IPS-11a (cell line): Measurements from ENCODE around the gene ERAL1.
"Not testable (repeated sequence)": the region's sequence is repeated elsewhere in the genome, so short reads cannot be mapped to it uniquely, and the experiment has no call there.

ENCODE experiments used
- H3K4me3 ChIP-seq: one replicate; pipeline ENCODE4 v1.5.1; 2013; ENCODE audit warnings: low read depth, low read length, control low read depth

Gene ERAL1

DNA sequence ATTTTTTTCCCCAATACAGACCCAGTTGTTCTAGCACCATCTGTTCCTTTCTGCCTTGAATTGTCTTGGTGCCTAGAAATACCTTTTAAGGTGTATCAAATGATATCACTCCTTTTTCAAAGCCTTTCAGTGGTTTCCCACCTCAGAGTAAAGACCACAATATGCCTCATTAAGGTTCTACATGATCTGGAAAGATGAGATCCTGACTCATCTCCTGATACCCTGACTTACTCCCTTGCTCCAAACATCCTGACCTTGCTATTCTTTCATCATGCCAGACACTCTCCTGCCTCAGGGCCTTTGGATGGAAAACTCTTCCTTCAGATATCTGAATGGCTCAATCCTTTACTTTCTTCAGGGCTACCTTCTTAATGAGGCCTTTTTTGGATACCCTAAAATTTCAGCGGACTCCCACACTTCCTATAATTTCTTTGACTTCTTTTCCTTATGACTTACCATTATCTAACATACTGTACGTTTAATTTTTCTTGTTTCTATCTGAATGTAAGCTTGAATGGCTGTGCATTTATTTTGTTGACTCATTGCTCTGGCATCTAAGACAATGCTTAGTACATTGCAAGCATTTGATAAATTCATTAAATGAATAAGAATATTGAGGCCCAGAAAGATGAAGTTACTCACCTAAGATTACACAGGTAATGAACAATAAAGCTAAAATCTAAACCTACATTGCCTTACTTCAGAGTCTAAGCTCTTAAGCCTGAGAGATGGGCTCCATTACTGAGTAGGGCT is 23.5 kb downstream of the ERAL1 start:
- H3K4me3 ChIP-seq = no peak overlapping the region

DNA sequence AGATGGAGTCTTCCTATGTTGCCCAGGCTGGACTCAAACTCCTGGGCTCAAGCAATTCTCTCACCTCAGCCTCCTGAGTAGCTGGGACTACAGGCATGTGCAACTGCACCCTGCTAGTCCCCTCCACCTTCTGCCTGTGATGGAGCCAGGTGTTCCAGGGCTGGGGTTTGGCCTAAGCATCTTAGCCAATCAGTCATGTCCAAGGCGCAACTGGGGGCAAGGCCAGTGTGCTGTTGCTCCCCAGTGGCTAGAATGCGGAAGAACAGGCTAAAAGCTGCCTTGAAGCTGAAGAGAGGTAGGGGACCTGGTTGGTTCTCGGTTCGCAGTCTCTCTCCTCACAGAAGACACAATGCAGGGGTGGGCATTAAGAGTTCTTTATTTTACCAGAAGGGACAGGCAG is 24.2 kb downstream of the ERAL1 start:
- no peak overlapping the region for H3K4me3 ChIP-seq

DNA sequence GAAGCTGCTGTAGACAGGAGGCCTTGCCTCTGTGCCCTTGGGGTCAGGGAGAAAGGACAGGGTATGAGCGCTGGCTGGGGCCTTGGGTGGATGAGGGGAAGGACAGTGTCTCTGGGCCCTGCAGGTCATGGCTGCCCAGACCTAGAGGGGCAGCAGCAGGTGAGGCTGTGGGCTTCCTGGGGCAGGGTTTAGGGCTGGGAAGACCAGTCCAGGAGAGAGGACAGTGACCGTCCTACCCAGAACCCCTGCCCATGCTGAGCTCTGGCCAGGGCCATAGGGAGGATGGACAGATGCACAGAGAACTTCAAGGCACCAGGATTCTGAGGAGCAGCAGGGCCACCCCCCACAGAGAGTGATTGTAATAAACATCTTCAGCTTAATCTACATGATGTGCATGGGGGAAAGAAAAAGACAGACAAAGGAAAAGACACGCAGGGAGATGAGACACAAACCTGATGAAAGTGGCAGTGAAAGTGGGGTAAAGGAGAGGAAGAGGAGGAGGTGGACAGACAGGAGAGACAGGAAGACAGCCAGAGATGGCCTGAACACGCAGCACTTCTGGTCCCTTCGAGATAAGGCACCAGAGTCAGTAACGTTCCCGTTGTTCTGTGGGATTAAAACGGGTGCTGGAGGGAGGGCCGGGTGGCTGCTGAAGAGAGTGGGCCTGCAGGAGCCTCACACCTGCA is 25.2 kb downstream of the ERAL1 start:
- H3K4me3 ChIP-seq = no peak overlapping the region

DNA sequence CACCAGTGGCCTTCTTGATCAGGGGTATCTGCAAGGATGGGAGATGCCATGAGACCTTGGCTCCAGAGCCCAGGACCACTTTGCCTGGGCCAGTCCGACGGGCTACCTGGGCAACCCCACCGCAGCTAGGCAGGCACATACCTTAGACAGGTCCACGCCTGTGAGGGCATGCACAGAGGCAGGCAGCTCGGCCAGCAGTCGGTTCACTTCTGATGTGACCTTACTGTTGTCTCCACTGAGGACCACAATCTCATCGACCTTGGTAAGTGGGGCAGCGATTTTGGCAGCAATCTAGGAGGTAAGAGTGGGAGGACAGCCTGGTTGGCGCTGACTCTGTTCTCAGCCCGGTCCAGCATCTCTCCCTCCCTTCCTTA is 25.7 kb downstream of the ERAL1 start:
- H3K4me3 ChIP-seq = no peak overlapping the region

DNA sequence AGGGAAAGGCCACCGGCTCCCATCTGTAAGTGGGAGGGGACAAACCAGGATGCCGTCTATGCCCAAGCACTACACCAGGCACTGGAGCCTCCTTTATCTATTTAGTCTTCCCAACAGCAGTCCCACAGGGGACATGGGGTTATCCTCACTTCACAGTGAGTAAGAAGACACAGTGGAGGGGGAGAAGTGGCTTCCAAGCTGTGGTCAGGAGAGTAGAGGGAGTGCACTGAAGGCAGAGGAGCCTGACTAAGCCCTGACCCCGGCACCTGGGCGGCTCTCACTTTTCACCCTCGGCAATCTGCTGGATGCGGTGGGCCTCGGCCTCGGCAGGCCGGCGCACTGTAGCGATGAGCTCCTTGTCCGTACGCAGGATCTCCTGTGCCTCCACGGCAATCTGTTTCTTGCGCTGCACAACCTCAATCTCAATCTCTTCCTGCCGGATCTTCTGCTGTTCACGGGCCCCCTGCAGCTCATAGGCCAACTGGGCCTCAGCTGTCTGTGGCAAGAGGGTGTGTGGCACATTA is 26.8 kb downstream of the ERAL1 start:
- no peak overlapping the region for H3K4me3 ChIP-seq

DNA sequence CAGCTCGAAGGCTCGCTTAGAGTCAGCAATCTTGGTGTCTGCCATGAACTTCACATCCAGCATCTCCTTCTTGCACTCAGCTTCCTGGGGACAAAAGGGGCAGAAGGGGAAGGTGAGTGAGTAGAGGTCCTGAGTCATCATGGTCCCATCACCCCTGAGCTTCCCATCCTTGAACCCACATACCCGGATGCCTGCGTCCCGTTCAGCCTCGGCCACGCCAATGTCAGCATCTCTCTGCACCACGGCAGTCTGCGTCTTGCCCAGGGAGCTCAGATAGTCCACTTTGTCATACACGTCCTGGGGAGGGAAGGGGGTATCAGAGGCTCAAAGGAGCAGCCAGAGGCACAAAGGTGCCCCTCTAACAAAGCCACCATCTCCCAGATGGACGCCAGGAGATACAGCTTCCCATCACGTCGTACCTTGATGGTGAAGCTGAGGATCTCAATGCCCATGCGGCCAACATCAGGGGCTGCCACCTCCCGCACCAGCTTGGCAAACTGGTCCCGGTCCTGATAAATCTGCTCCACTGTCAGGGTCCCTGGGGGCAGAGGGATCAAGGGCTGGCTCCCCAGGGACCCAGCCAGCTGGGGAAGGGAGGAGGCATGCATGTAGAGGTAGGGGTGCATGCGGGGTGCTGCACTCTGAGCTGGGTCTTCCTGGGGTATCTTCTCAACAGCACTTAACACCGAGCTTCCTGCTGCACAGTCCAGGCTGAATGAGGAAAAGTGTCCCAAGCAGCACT is 27.5 kb downstream of the ERAL1 start:
- H3K4me3 ChIP-seq = no peak overlapping the region

DNA sequence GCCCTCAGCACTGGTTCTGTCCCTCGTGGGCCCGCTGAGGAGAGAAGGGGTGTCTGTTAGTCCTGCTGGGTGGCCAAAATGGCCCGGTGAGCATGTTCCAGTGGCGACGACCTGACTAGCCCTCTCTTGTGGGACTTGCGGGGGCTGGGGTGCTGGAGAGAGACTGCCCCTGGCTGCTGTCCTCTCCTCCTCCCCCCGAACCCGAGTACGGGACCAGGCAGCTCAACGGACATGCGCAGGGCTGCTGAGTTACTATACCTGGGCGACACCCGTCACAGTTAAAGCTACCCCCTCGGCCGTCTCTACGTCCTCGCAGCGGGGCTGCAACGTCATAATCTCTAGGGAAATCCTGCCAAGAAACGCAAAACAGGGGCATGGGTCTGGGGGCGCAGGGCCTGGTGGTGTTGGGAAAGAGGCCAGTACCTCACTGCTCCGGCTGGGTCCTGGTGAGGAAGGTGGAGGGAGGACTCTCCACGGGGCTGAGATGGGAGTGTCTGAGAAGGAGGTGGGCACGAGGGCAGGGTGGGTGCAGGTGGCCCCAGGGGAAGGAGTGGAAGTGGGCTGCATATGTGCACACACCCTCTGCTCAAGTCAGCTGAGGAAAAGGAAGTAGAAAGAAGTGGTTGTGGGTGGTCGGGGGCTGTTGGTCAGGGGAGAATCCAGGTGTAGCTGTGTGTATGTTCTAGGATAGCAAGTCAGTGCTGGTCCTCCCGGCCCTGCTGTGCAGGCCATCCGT is 29.3 kb downstream of the ERAL1 start:
- H3K4me3 ChIP-seq = no peak overlapping the region

DNA sequence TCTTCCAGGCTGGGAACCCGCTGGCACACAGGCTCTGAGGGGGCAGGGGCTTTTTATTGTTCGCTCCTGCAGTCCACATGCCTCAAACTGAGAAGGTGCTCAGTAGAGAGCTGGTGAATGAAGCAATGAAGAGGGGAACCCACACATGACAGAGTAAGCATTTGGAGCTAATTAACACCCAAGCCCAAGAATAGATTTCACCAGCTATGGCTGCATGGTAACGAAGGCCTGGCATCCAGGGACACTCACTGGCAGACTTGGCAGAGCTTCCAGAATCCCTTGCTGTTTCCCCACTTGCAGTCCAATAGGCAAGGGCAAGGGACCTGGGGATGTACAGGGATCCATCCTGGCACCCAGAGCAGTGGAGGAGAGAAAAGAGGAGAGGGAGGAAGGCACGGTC is 30.5 kb downstream of the ERAL1 start:
- H3K4me3 ChIP-seq = no peak overlapping the region

DNA sequence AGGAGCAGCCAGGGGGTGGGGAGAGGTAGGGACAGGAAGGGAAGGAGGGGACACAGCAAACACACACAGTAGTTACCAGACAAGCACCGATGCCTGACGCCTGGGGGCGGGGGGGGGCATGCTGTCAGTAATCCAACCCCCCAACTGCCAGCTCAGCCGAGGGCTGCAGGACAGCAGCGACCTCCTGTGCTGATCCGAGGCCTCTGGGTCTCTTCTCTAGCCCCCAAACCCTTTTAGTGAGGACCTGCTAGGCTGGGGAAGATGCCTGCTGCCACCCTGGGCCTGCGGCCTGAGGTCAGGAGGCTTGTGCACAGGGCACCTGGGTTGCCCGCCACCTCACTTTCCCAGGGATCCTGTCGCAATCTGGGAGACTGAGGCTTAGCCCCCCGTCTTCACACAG is 31.1 kb downstream of the ERAL1 start:
- no peak overlapping the region for H3K4me3 ChIP-seq

DNA sequence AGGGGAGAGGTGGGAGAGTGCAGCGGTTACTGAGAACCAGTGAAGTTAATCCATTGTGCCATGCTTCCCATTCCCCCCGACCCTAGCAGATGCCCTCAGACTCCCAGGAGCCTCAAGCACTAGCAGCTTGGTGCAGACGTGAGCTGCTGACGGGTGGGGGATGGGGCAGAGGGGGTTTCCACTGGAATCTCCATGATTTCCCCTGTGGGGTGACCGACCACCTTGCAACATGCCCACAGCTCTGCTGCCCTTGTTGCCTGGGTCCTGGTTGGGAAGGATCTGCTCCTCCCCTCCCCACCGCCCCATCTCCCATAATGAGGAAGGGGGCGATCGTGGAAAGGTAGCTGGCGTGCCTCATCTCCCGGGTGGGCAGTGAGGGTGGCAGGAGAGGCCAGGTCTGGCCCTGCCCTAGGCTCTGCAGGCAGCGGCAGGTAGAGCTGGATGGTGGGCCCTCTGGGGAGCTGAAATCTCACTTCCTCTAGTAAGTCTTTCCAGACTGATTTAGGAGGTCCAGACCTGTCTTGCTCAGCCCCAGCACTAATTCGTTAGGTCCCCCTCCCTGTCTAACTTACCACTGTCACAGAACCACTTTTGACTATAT is 33.2 kb downstream of the ERAL1 start:
- no peak overlapping the region for H3K4me3 ChIP-seq

DNA sequence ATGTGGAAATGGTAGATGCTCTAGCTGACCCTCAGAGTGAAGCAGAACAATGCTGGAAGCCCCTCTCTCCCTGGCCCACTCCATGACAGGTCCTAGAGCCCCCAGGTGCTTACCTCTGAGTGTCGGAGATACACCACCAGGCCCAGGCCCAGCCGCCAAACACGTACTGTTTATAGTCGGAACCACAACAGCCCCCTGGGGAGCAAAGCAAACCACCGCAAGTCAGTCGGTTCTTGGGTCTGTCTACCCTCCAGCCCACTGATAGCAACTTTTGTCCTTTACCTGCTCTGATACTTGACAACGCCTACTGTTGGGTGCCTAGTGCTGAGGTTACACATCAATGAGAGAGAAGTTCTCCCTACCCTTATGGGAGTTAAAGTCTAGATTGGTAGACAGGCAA is 34.0 kb downstream of the ERAL1 start:
- no peak overlapping the region for H3K4me3 ChIP-seq

DNA sequence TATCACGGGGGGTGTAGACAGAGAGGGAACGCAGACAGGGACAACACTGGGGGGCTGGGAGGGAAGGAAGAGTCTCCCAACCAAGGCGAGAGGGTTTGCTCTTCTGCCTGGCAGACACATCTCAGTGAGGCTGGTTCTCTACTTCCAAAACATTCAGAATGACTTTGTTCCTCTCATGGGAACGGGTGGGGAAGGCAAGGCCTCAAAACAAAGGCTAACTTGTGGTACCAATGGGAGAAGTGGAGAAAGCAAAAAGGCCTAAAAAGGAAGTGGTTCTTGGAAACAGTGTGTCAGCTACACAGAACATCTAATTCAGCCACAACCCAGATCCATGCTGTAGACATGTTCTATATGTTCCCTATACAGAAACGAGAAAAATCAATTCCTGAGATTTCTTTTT is 35.2 kb downstream of the ERAL1 start:
- H3K4me3 ChIP-seq = no peak overlapping the region

DNA sequence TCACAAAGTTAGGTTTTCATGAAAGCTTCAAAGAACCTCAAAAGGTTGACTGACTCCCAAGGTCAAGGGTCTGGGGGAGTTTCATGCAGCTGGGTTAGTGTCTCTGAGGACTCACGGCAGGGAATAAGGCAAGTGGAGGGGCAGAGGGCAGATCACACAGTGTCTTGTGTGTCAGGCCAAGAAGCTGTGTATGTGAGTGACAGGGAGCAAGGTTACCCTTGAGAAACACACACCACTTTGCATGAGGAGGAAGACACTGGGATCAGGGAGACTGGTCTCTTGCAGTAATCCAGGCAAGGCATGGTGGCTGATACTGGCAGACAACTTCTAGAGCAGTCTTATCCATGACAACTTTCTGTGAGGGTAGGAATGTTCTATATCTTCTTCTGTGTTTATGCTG is 36.4 kb downstream of the ERAL1 start:
- H3K4me3 ChIP-seq = no peak overlapping the region

DNA sequence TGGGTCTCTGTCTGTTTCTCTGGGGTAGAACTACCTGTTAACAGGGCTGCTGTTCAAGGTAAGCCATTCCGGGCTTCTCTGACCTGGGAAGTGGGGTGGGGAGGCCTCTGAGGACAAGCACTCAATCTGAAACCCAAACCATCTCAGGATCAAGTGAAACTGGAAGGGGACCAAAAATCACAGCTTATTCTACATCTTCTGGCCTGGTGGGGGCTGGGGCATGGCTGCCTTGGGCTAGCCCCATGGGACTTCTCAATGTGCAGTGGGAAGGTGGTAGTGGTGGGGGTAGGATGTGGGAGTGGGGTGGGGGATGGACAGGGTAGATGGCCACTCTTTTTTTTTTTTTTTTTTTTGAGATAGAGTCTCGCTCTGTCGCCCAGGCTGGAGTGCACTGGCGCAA is 37.2 kb downstream of the ERAL1 start:
- no peak overlapping the region for H3K4me3 ChIP-seq

DNA sequence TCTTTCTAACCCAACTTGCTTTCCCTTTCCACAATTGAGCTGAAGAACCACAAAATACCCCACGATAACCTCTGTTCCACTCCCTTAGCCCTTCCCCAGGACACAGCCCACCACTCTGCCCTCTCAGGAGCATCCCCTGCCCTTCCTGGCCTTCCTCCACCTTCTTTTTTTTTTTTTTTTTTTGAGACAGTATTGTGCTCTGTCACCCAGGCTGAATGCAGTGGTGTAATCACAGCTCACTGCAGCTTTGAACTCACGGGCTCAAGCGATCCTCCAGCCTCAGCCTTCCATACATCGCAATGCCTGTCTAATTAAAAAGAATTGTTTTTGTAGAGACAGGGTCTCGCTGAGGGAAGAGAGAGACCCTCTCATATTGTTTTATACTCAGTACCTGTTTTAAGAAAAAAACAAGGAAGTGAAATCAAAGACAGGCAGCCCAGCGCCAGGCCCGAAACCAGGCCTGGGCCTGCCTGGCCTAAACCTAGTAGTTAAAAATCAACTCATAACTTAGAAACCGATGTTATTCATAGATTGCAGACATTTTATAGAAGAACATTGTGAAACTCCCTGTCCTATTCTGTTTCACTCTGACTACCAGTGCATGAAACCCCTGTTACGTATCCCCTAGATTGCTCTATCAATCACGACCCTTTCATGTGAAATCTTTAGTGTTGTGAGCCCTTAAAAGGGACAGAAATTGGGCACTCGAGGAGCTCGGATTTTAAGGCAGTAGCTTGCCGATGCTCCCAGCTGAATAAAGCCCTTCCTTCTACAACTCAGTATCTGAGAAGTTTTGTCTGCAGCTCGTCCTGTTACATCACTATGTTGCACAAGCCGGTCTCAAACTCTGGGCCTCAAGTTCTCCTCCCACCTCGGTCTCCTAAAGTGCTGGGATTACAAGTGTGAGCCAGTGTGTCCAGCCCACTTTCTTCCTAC is 38.7 kb downstream of the ERAL1 start:
- H3K4me3 ChIP-seq = not testable (repeated sequence)

DNA sequence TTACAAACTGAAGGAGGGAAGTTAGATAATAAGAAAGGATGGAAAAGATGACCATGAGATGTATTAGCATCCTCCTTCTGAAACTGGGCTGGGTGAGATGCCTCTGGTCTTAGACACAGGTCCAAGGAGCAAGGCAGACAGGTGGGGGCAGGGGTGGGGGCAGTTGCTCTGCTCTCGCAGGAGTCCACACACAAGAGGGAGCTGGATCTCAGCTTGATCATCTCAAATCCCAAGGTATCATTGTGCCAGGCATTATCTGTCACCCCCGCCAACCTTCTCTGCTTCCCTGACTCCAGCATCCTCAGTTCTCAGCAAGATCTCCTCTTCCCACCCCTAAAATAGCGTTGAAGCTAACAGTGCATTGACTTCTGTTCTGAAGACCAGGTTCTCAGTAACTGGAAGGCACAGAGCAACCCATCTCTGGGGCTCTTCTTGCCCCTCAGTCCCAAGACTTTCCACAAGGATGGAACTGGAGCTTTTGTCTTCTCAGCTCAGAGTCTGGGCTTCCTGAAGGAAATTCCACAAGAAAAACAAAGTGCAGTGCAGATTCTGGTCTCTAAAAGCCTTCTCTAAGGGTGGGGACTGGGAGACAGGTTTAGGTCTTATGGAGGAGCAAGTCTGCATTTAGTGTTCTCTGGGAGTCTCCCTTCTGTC is 41.1 kb downstream of the ERAL1 start:
- H3K4me3 ChIP-seq = peak overlapping the region; percentile 80

DNA sequence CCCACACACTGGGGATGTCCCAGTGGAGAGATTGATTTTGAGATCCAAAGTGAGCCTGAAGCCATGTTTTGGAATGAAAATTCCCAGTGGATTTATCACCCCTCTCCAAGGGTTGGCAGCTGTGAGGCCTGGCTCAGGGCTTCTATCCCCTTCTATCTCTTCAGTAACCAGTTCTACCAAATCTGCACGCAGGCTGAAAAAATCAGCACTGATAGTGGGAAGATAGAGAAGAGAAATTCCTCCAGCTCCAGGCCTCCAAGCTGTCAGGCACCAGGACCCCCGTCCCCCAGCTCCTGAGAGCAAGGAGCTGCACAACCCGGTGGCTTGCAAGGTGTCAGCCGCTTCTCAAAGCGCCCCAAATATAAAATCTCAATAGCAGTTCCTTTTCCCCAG is 41.7 kb downstream of the ERAL1 start:
- H3K4me3 ChIP-seq = peak overlapping the region; percentile 80

DNA sequence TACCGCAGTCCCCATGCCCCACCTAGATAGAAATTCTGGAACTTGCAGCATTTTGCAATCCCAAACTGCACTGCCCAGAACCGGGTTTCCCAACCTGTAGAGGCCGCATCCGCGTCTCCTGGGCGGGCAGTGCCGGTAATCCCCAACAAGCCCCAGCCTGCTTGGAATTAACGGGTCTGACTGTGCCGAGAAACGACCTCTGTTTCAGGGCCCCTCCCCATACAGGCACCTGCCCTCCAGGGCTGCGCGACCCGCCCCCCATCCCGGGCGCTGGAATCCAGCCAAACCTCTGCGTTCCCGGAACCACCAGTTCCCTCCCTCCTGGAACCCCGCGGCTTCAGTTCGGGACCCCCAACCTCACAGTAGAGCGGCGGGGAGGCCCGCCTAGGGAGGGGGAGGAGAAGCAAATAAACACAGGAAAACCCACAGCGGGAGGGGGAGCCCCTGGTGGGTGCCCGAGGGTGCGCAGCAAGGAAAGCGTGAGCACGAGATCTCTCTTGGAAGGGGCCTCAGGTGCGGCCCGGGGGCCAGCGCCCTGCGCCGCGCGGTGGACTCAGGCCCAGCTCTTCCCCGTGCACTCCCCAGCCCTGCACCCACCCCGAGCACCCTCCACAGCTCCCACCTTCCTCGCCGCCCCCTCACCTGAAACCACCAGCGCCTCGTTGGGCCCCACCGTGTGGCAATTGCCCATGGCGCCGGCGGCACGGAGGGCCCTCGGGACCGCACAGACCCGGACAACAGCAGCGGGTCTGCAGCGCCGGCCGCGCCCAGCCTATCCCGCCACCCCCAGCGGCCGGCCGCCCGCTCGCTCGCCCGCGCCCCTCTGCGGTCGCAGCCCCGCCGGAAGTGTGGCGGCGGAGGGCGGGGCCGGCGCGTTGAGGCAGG is 42.3 kb downstream of the ERAL1 start, which contains the start of gene FLOT2:
Gene FLOT2, minus strand, starts transcription at position 850 of the 885 bp plus-strand sequence. Its CDS starts 159 bp downstream, at position 691.
- peak within 1 kb of the TSS; percentile 80 for H3K4me3 ChIP-seq
